ENCODE measurements around the gene IL1R2. TPM values are rescaled to one million over a fixed set of nuclear protein-coding genes. Genes with fewer than 3 reads are reported as not detected.

Gene IL1R2
- total and polyA plus RNA-seq, 9 of the 15 experiments (the other 6 are each of a cell fraction or from before 2014, with no cell fraction given) = 0.13 TPM; not detected in 8

DNA sequence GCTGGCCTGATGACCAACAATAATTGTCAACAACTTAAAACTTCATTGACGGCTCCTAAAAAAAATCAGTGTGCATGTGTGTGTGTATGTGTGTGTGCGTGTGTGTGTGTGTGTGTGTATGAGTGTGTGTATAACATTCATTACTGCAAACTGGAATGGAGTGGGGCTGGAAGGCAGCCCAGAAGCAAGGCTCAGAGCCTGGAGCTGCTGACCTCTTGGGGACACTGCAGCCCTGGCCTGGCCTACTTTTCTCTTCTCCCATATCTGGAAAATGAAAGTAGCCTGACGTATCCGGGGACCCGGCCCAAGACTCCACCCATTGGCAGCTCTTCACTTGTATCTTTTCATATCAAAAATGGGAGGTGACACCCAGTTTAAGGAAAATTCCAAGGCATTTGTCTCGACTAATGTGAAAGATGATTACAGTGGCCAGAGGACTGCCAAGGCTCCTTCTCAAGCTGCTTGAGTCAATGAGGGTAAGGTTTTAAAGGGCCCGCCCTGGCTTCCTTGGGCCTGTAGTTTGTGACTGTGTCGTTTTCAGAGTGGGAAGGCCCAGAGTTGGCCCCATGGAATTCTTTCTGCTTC lies 78.4 kb downstream of the IL1R2 start (continued):
- TF ChIP-seq ZNF347 (CRISPR knock-in tag; IDR thresholded peaks at IDR 0.05; ENCODE audit: low read depth) (no peak), FOXA1 (IDR thresholded peaks at IDR 0.05; ENCODE audit: borderline replicate concordance) (no peak), ZFX (CRISPR knock-in tag; IDR thresholded peaks at IDR 0.05) (peak; percentile 74), KLF10 (CRISPR knock-in tag; IDR thresholded peaks at IDR 0.05) (no peak), ZNF830 (CRISPR knock-in tag; IDR thresholded peaks at IDR 0.05) (no peak), PHF21A (IDR thresholded peaks at IDR 0.05; ENCODE audit: borderline replicate concordance, low read depth) (peak; percentile 82; the same call in 1 of the 2 replicates), SNIP1 (IDR thresholded peaks at IDR 0.05; ENCODE audit: low read depth) (no peak), ZKSCAN1 (IDR thresholded peaks at IDR 0.05; ENCODE audit: low read depth, low read length) (no peak), SP1 (CRISPR knock-in tag; IDR thresholded peaks at IDR 0.05) (no peak), EHMT2 (IDR thresholded peaks at IDR 0.05) (peak; percentile 74; the same call in 1 of the 2 replicates), ZNF384 (IDR thresholded peaks at IDR 0.05; ENCODE audit: low read depth, low read length) (peak; percentile 28; the same call in 1 of the 2 replicates)
- TF ChIP-seq, protein P1, sequence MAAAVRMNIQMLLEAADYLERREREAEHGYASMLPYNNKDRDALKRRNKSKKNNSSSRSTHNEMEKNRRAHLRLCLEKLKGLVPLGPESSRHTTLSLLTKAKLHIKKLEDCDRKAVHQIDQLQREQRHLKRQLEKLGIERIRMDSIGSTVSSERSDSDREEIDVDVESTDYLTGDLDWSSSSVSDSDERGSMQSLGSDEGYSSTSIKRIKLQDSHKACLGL (CRISPR knock-in tag; IDR thresholded peaks at IDR 0.05; ENCODE audit: borderline replicate concordance, poor library complexity, severe bottlenecking) = no peak
- TF ChIP-seq, protein P2, sequence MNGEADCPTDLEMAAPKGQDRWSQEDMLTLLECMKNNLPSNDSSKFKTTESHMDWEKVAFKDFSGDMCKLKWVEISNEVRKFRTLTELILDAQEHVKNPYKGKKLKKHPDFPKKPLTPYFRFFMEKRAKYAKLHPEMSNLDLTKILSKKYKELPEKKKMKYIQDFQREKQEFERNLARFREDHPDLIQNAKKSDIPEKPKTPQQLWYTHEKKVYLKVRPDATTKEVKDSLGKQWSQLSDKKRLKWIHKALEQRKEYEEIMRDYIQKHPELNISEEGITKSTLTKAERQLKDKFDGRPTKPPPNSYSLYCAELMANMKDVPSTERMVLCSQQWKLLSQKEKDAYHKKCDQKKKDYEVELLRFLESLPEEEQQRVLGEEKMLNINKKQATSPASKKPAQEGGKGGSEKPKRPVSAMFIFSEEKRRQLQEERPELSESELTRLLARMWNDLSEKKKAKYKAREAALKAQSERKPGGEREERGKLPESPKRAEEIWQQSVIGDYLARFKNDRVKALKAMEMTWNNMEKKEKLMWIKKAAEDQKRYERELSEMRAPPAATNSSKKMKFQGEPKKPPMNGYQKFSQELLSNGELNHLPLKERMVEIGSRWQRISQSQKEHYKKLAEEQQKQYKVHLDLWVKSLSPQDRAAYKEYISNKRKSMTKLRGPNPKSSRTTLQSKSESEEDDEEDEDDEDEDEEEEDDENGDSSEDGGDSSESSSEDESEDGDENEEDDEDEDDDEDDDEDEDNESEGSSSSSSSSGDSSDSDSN (IDR thresholded peaks at IDR 0.05; ENCODE audit: borderline replicate concordance in 1 of 2, low read depth in 2 of 2, low read length in 2 of 2) = 0 out of 4 replicates have a peak, but pooled peaks of 1 of the 2 experiments have one; percentile 34
- TF ChIP-seq, protein P3, sequence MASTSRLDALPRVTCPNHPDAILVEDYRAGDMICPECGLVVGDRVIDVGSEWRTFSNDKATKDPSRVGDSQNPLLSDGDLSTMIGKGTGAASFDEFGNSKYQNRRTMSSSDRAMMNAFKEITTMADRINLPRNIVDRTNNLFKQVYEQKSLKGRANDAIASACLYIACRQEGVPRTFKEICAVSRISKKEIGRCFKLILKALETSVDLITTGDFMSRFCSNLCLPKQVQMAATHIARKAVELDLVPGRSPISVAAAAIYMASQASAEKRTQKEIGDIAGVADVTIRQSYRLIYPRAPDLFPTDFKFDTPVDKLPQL (IDR thresholded peaks at IDR 0.05; ENCODE audit: extremely low read depth, insufficient read length) = no peak
- TF ChIP-seq, protein P4, sequence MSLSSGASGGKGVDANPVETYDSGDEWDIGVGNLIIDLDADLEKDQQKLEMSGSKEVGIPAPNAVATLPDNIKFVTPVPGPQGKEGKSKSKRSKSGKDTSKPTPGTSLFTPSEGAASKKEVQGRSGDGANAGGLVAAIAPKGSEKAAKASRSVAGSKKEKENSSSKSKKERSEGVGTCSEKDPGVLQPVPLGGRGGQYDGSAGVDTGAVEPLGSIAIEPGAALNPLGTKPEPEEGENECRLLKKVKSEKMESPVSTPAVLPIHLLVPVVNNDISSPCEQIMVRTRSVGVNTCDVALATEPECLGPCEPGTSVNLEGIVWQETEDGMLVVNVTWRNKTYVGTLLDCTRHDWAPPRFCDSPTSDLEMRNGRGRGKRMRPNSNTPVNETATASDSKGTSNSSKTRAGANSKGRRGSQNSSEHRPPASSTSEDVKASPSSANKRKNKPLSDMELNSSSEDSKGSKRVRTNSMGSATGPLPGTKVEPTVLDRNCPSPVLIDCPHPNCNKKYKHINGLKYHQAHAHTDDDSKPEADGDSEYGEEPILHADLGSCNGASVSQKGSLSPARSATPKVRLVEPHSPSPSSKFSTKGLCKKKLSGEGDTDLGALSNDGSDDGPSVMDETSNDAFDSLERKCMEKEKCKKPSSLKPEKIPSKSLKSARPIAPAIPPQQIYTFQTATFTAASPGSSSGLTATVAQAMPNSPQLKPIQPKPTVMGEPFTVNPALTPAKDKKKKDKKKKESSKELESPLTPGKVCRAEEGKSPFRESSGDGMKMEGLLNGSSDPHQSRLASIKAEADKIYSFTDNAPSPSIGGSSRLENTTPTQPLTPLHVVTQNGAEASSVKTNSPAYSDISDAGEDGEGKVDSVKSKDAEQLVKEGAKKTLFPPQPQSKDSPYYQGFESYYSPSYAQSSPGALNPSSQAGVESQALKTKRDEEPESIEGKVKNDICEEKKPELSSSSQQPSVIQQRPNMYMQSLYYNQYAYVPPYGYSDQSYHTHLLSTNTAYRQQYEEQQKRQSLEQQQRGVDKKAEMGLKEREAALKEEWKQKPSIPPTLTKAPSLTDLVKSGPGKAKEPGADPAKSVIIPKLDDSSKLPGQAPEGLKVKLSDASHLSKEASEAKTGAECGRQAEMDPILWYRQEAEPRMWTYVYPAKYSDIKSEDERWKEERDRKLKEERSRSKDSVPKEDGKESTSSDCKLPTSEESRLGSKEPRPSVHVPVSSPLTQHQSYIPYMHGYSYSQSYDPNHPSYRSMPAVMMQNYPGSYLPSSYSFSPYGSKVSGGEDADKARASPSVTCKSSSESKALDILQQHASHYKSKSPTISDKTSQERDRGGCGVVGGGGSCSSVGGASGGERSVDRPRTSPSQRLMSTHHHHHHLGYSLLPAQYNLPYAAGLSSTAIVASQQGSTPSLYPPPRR (CRISPR knock-in tag; IDR thresholded peaks at IDR 0.05; ENCODE audit: borderline replicate concordance) = no peak
- TF ChIP-seq, protein P5, sequence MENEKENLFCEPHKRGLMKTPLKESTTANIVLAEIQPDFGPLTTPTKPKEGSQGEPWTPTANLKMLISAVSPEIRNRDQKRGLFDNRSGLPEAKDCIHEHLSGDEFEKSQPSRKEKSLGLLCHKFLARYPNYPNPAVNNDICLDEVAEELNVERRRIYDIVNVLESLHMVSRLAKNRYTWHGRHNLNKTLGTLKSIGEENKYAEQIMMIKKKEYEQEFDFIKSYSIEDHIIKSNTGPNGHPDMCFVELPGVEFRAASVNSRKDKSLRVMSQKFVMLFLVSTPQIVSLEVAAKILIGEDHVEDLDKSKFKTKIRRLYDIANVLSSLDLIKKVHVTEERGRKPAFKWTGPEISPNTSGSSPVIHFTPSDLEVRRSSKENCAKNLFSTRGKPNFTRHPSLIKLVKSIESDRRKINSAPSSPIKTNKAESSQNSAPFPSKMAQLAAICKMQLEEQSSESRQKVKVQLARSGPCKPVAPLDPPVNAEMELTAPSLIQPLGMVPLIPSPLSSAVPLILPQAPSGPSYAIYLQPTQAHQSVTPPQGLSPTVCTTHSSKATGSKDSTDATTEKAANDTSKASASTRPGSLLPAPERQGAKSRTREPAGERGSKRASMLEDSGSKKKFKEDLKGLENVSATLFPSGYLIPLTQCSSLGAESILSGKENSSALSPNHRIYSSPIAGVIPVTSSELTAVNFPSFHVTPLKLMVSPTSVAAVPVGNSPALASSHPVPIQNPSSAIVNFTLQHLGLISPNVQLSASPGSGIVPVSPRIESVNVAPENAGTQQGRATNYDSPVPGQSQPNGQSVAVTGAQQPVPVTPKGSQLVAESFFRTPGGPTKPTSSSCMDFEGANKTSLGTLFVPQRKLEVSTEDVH (IDR thresholded peaks at IDR 0.05; ENCODE audit: low read depth, partially characterized antibody) = peak; percentile 50

Measured in K562 (cell line).